Ammon's horn (tissue), 1 donor: ENCODE data around the gene NUMB.

Experiments
- DNase-seq: peaks from one replicate; pipeline ENCODE4 v3.0.0-alpha.2; 2016; ENCODE audit warnings: low spot score

Gene NUMB

GRCh38 chr14:73289729-73290128 lies 168.6 kb downstream of the NUMB start:
- no peak for DNase-seq

- DNase-seq = peak; percentile 33
These were observed 169.0 kb downstream of the NUMB start for GRCh38 chr14:73289308-73289707.

GRCh38 chr14:73287071-73287470 lies 171.3 kb downstream of the NUMB start:
- DNase-seq = no peak

GRCh38 chr14:73286598-73286997 lies 171.7 kb downstream of the NUMB start:
- DNase-seq = no peak

GRCh38 chr14:73285979-73286378 lies 172.4 kb downstream of the NUMB start:
- DNase-seq = no peak

GRCh38 chr14:73283608-73284379 lies 174.6 kb downstream of the NUMB start:
- DNase-seq = peak; percentile 81

- DNase-seq = no peak
These were observed 177.4 kb downstream of the NUMB start for GRCh38 chr14:73280903-73281302.

GRCh38 chr14:73277376-73277775 lies 181.0 kb downstream of the NUMB start:
- DNase-seq = no peak

GRCh38 chr14:73276836-73277235 lies 181.5 kb downstream of the NUMB start:
- no peak for DNase-seq

- no peak for DNase-seq
These were observed 184.5 kb downstream of the NUMB start for GRCh38 chr14:73273799-73274198.

- DNase-seq = no peak
These were observed 186.0 kb downstream of the NUMB start for GRCh38 chr14:73272393-73272792.

GRCh38 chr14:73269729-73270531 lies 188.4 kb downstream of the NUMB start:
- DNase-seq = peak; percentile 57

- no peak for DNase-seq
These were observed 190.9 kb downstream of the NUMB start for GRCh38 chr14:73267474-73267873.

GRCh38 chr14:73266317-73266716 lies 192.0 kb downstream of the NUMB start:
- no peak for DNase-seq

- no peak for DNase-seq
These were observed 192.7 kb downstream of the NUMB start for GRCh38 chr14:73265721-73266046.

- no peak for DNase-seq
These were observed 193.2 kb downstream of the NUMB start for GRCh38 chr14:73264885-73265720.

GRCh38 chr14:73264080-73264884 lies 194.1 kb downstream of the NUMB start:
- DNase-seq = no peak

GRCh38 chr14:73263606-73264005 lies 194.7 kb downstream of the NUMB start:
- no peak for DNase-seq

GRCh38 chr14:73262427-73263183 lies 195.7 kb downstream of the NUMB start:
- no peak for DNase-seq

GRCh38 chr14:73261520-73262426 lies 196.6 kb downstream of the NUMB start:
- DNase-seq = no peak
